ENCODE data around the gene LPAR5.

GRCh38 chr12:6641131-6641530, 5.4 kb upstream of the LPAR5 start:
- TF ChIP-seq CTCF (conservative IDR thresholded peaks at IDR 0.05; ENCODE audit: low read length) (no peak), EZH2phosphoT487 (IDR thresholded peaks at IDR 0.05; ENCODE audit: borderline replicate concordance, low read depth, low read length) (no peak)
